Right forelimb (tissue), 1 donor: Measurements from ENCODE around the gene OR7A17.

Experiments used
- DNase-seq: peaks from one replicate; pipeline ENCODE4 v3.0.0-alpha.2; 2018

The OR7A17 gene

GRCh38 chr19:14886032-14886431, at the start of gene OR7A17:
TSS of gene OR7A17 (minus strand) at chr19:14886132. CDS start at chr19:14881355, 4,777 bp downstream.
- no peak for DNase-seq

GRCh38 chr19:14933506-14933905, 47.6 kb upstream of the OR7A17 start:
- DNase-seq = no peak

GRCh38 chr19:14916848-14917247, 30.9 kb upstream of the OR7A17 start:
- DNase-seq = no peak

- DNase-seq = no peak
Observed at GRCh38 chr19:14915116-14915515, 29.2 kb upstream of the OR7A17 start.

- DNase-seq = no peak
Observed at GRCh38 chr19:14906711-14907110, 20.8 kb upstream of the OR7A17 start.

GRCh38 chr19:14901675-14902260, 15.8 kb upstream of the OR7A17 start:
- no peak for DNase-seq

- DNase-seq = no peak
Observed at GRCh38 chr19:14890643-14891379, 4.9 kb upstream of the OR7A17 start.

GRCh38 chr19:14889994-14890642, 4.2 kb upstream of the OR7A17 start:
- no peak for DNase-seq

GRCh38 chr19:14871619-14872230, 14.2 kb downstream of the OR7A17 start:
- no peak for DNase-seq

GRCh38 chr19:14868497-14868896, 17.4 kb downstream of the OR7A17 start:
- no peak for DNase-seq

- no peak for DNase-seq
Observed at GRCh38 chr19:14848822-14849221, 37.1 kb downstream of the OR7A17 start, which contains the start of gene OR7A10. TSS of gene OR7A10 (minus strand) at chr19:14848922. CDS start at chr19:14841877, 7,045 bp downstream.

GRCh38 chr19:14843578-14843977, 42.4 kb downstream of the OR7A17 start:
- no peak for DNase-seq

GRCh38 chr19:14843169-14843568, 42.8 kb downstream of the OR7A17 start:
- no peak for DNase-seq

- no peak for DNase-seq
Observed at GRCh38 chr19:14840206-14840605, 45.7 kb downstream of the OR7A17 start.

GRCh38 chr19:14837391-14837790, 48.5 kb downstream of the OR7A17 start:
- no peak for DNase-seq

- no peak for DNase-seq
Observed at GRCh38 chr19:14835011-14835410, 50.9 kb downstream of the OR7A17 start, which contains the start of the genes OR7A5 and OR7C1. TSS of gene OR7A5 (minus strand) at chr19:14835185. CDS start at chr19:14828241, 6,944 bp downstream. TSS of gene OR7C1 (minus strand) at chr19:14835185. CDS start at chr19:14800136, 35,049 bp downstream.

GRCh38 chr19:14830702-14831101, 55.2 kb downstream of the OR7A17 start:
- DNase-seq = no peak
